Fibroblast of lung (primary cell): Measurements from ENCODE around the gene KCNIP3. TPM values are rescaled to one million over a fixed set of nuclear protein-coding genes. Genes with fewer than 3 reads are reported as not detected.
A peak's percentile ranks its signal among the peaks of the same experiment; 100 is the strongest.

Experiments
- DNase-seq, 2 donors: peaks; one replicate each; pipeline versions ENCODE4 v3.0.0 to v3.0.0-alpha.2; 2010; ENCODE audit warnings: low read depth in 2 of 2
- H2AFZ ChIP-seq: 2 replicates; pipeline ENCODE4 v1.5.1; 2012; ENCODE audit warnings: low read length, control low read depth, inconsistent platforms
- H3K27ac ChIP-seq: 2 replicates; pipeline ENCODE4 v1.5.1; 2011; ENCODE audit warnings: low read length, control low read depth; ENCODE audit not compliant: insufficient read depth
- H3K27me3 ChIP-seq: 2 replicates; pipeline ENCODE4 v1.5.1; 2011; ENCODE audit warnings: mild to moderate bottlenecking, low read length; ENCODE audit not compliant: control insufficient read depth, insufficient read depth
- H3K36me3 ChIP-seq: 2 replicates; pipeline ENCODE4 v1.5.1; 2011; ENCODE audit warnings: low read length; ENCODE audit not compliant: control insufficient read depth, insufficient read depth
- H3K4me1 ChIP-seq: 2 replicates; pipeline ENCODE4 v1.5.1; 2011; ENCODE audit warnings: low read length; ENCODE audit not compliant: control insufficient read depth, insufficient read depth; ENCODE audit errors: extremely low read depth
- H3K4me2 ChIP-seq: 2 replicates; pipeline ENCODE4 v1.5.1; 2011; ENCODE audit warnings: low read length, control low read depth; ENCODE audit not compliant: insufficient read depth; ENCODE audit errors: extremely low read depth
- H3K4me3 ChIP-seq, 4 experiments: fragments of 200-600 bp in 1 of 4; sonication (generic) in 1 of 4; replicated peaks in 1 of 4; 2 replicates each; pipeline ENCODE4 v1.5.1; 2011 to 2016; ENCODE audit warnings: low read length in 4 of 4, low read depth in 3 of 4, mild to moderate bottlenecking in 3 of 4, control low read depth in 2 of 4, inconsistent platforms in 1 of 4, mixed read lengths in 1 of 4; ENCODE audit not compliant: insufficient read depth in 1 of 4; ENCODE audit errors: control extremely low read depth in 1 of 4
- H3K79me2 ChIP-seq: 2 replicates; pipeline ENCODE4 v1.5.1; 2012; ENCODE audit warnings: mild to moderate bottlenecking, low read length, inconsistent platforms; ENCODE audit not compliant: control insufficient read depth, insufficient read depth
- H3K9ac ChIP-seq: 2 replicates; pipeline ENCODE4 v1.5.1; 2011; ENCODE audit warnings: mild to moderate bottlenecking, low read length, control low read depth; ENCODE audit not compliant: insufficient read depth
- H3K9me3 ChIP-seq: 2 replicates; pipeline ENCODE4 v1.5.1; 2012; ENCODE audit warnings: low read depth, low read length; ENCODE audit not compliant: control insufficient read depth, insufficient read depth
- H4K20me1 ChIP-seq: 2 replicates; pipeline ENCODE4 v1.5.1; 2011; ENCODE audit warnings: low read length; ENCODE audit not compliant: control insufficient read depth, insufficient read depth; ENCODE audit errors: extremely low read depth
- CTCF ChIP-seq, 2 donors: IDR thresholded peaks in 1 of 2; conservative IDR thresholded peaks in 1 of 2; 1 replicate in 1 of 2; 2 replicates in 1 of 2; pipeline ENCODE4 v1.5.1; 2011 to 2012; ENCODE audit warnings: low read length in 2 of 2, control low read depth in 1 of 2, inconsistent platforms in 1 of 2, low read depth in 1 of 2, mild to moderate bottlenecking in 1 of 2
- EZH2 ChIP-seq: IDR thresholded peaks from 2 replicates; pipeline ENCODE4 v1.5.1; 2012; ENCODE audit warnings: low read length, control low read depth, mild to moderate bottlenecking; ENCODE audit errors: missing control alignments
- polyA plus RNA-seq, 2 donors: library from polyadenylated mRNA; depleted of rRNA in 1 of 2; stranded (reverse) in 1 of 2; unstranded in 1 of 2; fragments of >200 nt; gene quantifications; 2 replicates each; pipeline ENCODE4 v1.2.1, GENCODE V29; 2011 to 2012; ENCODE audit warnings: missing spikeins in 1 of 2
- total RNA-seq: library from RNA; depleted of rRNA; stranded (reverse); fragments of >200 nt; gene quantifications from 2 replicates; pipeline ENCODE4 v1.2.1, GENCODE V29; 2014

The KCNIP3 gene
- total and polyA plus RNA-seq, 2 donors (not counting 1 experiment from before 2014, with no cell fraction given) = 0.32 to 1.7 TPM

GRCh38 chr2:95276888-95277245 lies 20.3 kb upstream of the KCNIP3 start:
- Histone ChIP-seq H3K4me3 (no peak overlapping the region), H3K27me3 (no peaks in the 10 kb centered on the region), H3K79me2 (no peaks in the 10 kb centered on the region), H3K4me2 (no peak overlapping the region), H4K20me1 (no peaks in the 10 kb centered on the region), H3K27ac (no peak overlapping the region), H3K9me3 (no peaks in the 10 kb centered on the region), H2AFZ (no peak overlapping the region), H3K4me1 (no peaks in the 10 kb centered on the region), H3K36me3 (no peaks in the 10 kb centered on the region), H3K9ac (no peak overlapping the region)
- TF ChIP-seq CTCF (conservative IDR thresholded peaks at IDR 0.05 in 1 of 2, IDR thresholded peaks at IDR 0.05 in 1 of 2; ENCODE audit: low read depth in 1 of 2, low read length in 2 of 2) = no peak
- no peak for TF ChIP-seq EZH2
- no peak for DNase-seq

GRCh38 chr2:95277246-95277906 lies 19.8 kb upstream of the KCNIP3 start:
- Histone ChIP-seq H3K4me3 (no peak overlapping the region), H3K79me2 (no peaks in the 10 kb centered on the region), H3K9me3 (no peaks in the 10 kb centered on the region), H2AFZ (no peak overlapping the region), H3K4me2 (no peak overlapping the region), H3K27me3 (no peaks in the 10 kb centered on the region), H3K4me1 (no peaks in the 10 kb centered on the region), H4K20me1 (no peaks in the 10 kb centered on the region), H3K27ac (no peak overlapping the region), H3K36me3 (no peaks in the 10 kb centered on the region), H3K9ac (no peak overlapping the region)
- TF ChIP-seq EZH2 = no peak
- DNase-seq = no peak

- Histone ChIP-seq H3K79me2 (no peaks in the 10 kb centered on the region), H4K20me1 (no peaks in the 10 kb centered on the region), H3K4me3 (no peak overlapping the region), H3K27ac (no peak overlapping the region), H3K4me2 (no peak overlapping the region), H2AFZ (no peak overlapping the region), H3K36me3 (no peaks in the 10 kb centered on the region), H3K4me1 (no peaks in the 10 kb centered on the region), H3K9me3 (no peaks in the 10 kb centered on the region), H3K9ac (no peak overlapping the region), H3K27me3 (no peaks in the 10 kb centered on the region)
- TF ChIP-seq CTCF (conservative IDR thresholded peaks at IDR 0.05 in 1 of 2, IDR thresholded peaks at IDR 0.05 in 1 of 2; ENCODE audit: low read depth in 1 of 2, low read length in 2 of 2) (no peak), EZH2 (no peak)
- DNase-seq = peak; percentile 64 to 87
Measured at GRCh38 chr2:95278051-95278471, 19.1 kb upstream of the KCNIP3 start.
